NCI-H1417 (cell line): Measurements from ENCODE around the gene CLIP2.
"Not testable (repeated sequence)": the region's sequence is repeated elsewhere in the genome, so short reads cannot be mapped to it uniquely, and the experiment has no call there.

Experiments
- DNase-seq, 3 experiments: peaks; one replicate each; lab custom pipeline; 2025; lab: John Stamatoyannopoulos, UW

The CLIP2 gene

DNA sequence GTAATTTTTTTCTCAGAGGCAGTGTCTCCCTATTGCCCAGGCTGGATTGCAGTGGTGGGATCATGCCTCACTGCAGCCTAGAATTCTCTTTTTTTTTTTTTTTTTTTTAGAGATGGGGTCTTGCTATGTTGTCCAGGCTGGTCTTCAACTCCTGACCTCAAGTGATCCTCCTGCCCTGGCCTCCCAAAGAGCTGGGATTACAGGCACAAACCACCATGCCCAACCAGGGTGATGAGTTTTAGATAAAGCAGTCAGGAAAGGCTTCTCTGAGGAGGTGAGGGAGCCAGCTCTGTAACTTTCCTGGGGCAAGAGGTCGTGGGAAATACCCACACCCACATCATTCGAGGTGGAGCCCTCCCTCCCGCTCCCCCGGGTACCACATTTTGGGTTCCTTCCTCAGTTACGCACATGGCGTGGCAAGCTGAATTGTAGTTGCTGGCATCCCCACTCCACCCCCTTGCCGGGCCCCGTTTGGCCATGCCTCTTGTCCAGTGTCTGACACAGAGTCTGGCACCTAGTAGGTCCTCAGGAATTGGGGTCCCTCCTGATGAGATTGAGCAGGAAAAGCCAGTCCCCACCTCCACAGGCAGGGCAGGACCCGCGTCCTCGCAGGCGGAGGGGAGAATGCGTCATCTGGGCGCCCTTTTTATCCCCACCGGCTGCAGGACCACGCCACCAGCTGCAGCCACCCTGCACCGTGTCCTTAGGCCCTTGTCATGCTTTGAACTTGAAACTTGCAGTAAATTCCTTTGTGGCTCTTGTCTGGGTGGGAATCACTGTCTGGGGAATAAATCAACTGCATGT, 43.4 kb downstream of the CLIP2 start:
- DNase-seq, result no peak

DNA sequence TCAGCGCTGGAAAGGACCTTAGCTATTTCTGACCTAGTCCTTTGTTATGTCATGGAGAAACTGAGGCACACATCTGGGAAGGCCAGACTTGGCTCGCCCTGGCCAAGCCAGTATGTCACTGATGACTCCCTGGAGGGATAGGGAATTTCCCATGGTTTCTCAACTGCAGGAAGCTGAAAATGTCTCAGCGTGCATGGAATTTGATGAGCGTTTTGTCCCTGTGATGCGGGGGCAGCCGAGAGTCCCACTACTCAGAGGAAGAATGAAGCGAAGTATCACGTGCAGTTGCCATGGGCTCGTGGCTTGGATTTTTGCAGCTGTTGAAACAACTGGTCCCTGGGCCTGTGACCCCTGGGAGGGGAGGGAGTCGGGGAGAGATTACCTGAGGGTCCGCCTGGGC, 44.8 kb downstream of the CLIP2 start:
- DNase-seq, result no peak

DNA sequence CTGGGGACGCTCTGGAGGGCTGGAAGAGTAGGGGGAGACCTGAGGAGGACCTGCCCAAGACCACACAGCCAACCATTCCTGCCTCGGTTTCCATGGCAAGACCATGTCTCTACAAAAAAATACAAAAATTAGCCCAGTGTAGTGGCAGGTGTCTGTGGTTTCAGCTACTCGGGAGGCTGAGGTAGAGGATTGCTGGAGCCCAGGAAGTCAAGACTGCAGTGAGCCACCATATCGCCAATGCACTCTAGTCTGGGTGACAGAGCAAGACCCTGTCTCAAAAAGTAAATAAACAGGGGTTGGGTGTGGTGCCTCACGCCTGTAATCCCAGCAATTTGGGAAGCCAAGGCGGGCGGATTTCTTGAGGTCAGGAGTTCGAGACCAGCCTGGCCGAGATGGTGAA, 48.7 kb downstream of the CLIP2 start:
- no peak for DNase-seq

DNA sequence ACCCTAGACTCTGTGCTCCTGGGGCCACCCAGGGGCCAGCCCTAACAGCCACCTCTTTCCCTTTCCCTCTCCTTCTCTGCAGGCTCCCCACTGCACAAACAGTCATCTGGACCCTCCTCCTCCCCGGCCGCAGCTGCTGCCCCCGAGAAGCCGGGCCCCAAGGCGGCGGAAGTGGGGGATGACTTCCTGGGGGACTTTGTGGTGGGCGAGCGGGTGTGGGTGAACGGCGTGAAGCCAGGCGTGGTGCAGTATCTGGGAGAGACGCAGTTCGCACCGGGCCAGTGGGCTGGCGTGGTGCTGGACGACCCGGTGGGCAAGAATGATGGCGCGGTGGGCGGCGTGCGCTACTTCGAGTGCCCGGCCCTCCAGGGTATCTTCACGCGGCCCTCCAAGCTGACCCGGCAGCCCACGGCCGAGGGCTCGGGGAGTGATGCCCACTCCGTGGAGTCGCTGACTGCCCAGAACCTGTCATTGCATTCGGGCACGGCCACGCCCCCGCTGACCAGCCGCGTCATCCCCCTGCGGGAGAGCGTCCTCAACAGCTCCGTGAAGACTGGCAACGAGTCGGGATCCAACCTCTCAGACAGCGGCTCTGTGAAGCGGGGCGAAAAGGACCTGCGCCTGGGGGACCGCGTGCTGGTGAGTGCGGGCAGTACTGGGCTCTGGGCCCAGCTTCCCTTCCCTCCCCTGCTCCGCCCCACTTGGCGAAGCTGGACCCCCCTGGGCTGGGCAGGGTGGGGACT, 49.3 kb downstream of the CLIP2 start:
- DNase-seq, result no peak

DNA sequence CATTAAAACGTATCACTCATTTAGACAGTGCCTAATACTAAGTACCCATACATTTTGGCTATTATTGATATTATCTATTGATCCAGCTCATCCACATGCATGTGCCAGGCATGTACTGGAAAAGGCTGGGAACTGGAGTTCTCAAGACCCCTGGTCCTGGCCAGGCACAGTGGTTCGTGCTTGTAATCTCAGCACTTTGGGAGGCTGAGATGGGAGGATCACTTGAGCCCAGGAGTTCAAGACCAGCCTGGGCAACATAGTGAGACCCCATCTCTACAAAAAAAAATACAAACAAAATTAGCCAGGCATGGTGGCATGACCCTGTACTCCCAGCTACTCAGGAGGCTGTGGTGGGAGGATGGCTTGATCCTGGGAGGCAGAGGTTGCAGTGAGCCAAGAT, 50.4 kb downstream of the CLIP2 start:
- DNase-seq, result not testable (repeated sequence)

DNA sequence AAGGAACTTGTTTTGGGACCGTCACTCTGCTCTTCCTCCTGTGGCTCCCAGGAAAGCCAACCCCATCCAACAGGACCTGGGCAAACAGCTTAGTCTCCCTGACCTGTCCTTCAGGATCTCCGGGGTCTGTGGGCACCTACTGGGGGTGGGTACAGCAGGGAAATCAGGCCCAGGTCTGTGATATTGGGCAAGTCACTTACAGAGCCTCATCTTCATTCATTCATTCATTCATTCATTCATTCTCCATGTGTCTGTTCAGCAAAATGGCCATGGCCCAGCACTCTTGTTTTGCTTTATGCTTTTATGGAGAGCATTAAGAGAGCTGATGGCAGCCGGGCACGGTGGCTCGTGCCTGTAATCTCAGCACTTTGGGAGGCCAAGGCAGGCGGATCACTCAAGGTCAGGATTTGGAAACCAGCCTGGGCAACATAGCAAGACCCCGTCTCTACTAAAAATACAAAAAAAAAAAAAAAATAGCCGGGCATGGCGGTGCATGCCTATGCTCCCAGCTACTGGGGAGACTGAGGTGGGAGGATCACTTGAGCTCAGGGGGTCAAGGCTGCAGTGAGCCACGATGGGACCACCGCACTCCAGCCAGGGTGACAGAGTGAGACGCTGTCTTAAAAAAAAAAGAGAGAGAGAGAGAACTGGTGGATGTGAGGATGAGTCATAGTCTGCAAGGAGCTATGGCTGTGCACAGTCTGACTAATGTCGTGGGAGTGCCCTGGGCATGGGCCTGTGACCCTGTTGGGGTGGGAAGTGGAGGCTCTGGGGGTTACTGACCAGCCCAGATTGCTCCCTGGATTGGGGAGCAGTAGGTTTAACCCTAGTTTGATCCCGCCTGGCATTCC, 54.3 kb downstream of the CLIP2 start:
- no peak for DNase-seq

DNA sequence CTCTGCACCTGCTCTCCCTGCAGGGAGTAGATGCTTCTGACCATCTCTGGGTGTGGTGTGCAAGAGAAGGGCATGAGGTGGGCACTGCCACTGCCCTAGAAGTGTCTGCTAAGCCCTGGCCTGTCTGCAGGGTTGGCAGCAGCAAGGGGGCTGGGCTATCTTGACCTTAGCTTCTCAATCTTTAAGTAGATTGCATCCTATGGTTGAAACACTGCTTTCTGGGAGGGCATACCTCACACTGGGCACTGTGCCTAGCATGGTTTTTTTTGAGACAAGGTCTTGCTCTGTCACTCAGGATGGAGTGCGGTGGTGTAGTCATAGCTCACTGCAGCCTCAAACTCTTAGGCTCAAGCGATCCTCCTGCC, 54.9 kb downstream of the CLIP2 start:
- no peak for DNase-seq

DNA sequence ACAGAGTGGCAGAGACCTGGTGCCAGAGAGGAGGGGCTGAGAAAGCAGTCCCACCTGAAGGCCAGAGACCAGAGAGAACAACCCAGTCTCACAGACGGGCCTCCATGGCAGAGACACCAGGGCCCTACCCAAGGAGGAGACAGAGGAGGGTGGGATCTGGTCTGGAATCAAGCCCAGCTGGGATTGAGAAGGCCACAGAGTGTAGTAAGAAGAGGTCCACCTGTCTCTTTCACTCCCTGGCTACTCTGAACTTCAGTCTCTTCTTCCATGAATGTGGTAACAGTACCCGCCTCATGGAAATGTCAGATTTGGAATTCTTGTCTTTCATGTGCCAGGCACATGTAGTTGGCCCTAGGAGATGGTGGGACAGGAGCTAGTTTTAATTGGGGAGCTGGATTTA, 55.6 kb downstream of the CLIP2 start:
- DNase-seq, result no peak

DNA sequence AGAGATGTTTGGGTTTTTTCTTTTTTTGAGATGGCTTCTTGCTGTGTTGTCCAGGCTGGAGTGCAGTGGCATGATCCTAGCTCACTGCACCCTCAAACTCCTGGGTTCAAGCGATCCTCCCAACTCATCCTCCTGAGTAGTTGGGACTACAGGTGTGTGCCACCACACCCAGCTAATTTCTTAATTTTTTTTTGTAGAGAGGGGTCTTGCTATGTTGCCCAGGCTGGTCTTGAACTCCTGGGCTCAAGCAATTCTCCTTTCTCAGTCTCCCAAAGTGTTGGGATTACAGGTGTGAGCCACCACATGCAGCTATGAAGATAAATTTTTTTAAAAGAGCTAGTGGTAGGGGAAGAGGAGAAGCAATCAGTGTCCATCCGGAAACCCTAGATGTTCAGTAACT, 56.8 kb downstream of the CLIP2 start:
- no peak for DNase-seq

DNA sequence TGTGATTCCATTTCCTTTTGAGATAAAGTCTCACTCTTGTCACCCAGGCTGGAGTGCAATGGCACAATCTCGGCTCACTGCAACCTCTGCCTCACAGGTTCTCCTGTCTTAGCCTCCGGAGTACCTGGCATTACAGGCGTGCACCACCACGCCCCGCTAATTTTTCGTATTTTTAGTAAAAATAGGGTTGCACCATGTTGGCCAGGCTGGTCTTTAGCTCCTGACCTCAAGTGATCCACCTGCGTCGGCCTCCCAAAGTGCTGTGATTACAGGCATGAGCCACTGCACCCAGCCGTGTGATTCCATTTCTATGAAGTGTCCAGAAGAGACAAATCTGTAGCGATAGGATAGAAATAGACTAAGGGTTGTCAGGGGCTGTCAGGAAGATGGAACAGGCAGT, 60.4 kb downstream of the CLIP2 start:
- no peak for DNase-seq

DNA sequence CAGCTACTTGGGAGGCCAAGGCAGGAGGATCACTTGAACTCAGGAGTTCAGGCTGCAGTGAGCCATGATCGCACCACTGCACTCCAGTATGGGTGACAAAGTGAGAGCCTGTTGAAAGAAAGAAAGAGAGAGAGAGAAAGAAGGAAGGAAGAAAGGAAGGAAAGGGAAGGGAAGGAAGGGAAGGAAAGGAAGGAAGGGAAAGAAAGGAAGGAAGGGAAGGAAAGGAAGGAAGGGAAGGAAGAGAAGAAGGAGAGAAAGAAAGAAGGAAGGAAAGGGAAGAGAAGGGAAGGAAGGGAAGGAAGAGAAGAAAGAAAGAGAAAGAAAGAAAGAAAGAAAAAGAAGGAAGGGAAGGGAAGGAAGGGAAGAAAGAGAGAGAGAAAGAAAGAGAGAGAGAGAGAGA, 61.5 kb downstream of the CLIP2 start:
- DNase-seq, result no peak

DNA sequence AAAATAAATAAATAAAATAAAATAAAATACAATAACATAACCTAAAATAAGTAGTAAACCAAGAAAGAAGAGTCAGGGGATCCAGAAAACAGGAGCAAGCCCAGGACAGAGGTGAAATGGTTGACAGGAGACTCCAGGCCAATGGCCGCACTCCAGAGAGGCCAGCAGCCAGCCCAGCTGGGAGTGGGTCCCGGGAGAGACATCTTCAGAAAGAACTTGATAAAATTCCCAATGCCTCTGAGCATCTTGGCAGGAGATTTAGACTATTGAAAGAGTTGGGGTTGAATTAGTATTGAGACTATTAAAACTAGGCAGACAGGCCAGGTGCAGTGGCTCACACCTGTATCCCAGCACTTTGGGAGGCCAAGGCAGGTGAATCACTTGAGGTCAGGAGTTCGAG, 62.6 kb downstream of the CLIP2 start:
- DNase-seq, result no peak

DNA sequence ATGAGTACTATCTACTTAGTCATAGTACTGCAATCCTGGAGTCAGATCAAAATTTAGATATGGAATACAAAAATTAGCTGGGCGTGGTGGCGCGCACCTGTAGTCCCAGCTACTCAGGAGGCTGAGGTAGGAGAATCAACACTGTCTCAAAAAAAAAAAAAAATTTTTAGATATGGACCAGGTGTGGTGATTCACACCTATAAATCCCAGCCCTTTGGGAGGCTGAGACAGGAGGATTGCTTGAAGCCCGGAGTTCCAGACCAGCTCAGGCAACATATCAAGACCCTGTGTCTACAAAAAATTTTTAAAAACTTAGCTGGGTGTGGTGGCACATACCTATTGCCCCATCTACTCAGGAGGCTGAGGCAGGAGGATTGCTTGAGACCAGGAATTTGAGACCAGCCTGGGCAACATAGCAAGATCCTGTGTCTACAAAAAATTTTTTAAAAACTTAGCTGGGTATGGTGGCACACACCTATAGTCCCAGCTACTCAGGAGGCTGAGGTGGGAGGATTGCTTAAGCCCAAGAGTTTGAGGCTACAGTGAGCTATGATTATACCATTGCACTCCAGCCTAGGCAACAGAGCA, 63.4 kb downstream of the CLIP2 start:
- DNase-seq, result not testable (repeated sequence)

DNA sequence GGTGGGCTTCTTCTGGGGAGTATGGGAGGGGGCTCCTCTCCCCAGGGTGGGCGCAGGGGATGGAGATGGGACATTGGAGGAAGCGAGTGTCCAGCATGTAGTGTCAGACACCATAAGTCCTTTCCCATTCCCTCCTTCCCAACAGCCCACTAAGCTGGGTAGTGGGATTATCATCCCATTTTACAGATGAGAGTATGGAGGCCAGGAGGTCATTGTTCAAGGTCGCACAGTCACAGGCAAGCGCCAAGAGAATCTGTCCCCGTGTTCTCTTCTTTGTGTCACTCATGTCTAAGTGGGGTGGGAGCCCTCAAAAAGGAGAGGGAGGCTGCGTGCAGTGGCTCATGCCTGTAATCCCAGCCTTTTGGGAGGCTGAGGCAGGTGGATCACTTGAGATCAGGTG, 64.8 kb downstream of the CLIP2 start:
- no peak for DNase-seq

DNA sequence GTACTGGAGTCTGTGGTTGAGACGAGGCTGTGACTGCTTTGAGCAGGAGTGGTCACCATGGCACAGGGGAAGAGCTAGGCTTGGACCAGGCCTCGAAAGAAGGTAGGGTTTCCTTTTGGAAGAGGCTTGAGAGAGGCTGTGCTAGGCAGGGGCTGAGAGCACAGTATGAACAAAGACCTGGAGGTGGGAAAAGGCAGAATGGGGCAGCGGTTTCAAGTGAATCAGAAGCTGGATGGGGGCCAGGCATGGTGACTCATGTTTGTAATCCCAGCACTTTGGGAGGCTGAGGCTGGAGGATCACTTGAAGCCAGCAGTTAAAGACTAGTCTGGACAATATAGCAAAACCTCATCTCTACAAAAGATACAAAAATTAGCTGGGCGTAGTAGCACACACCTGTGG, 65.9 kb downstream of the CLIP2 start:
- no peak for DNase-seq

DNA sequence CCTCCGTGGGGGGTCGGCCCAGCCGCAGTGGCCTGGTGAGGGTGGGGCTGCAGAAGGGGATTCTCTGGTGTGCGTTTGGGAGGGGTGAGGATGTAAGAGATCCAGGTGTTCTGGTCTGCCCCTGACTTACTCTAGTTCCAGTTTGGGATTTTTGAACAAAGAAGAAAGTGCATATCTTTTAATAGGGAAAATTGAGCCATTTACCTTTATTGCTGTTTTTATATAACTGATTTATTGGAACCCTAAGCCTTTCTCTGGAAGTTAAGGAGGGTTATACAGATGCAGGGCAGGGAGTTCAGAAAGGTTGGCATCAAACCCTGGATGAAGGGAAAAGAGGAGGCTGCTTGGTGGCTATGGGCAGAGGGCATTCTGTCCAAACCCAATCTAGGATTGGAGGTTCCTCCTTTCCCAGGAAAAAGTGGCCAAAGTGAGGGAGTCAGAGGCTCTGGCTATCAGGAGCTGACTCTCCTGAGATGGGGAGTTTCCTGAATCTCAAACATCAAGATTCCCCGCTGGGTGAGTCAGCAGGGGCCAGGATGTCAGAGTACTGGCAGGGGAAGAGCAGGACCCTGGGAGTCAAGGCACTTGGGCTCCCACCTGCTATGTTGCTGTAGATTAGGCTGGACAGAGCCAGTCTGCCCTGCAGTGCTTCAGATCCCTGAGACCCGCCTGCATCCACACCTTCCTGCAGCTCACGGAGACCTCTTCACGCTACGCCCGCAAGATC, 67.5 kb downstream of the CLIP2 start:
- DNase-seq, result no peak

DNA sequence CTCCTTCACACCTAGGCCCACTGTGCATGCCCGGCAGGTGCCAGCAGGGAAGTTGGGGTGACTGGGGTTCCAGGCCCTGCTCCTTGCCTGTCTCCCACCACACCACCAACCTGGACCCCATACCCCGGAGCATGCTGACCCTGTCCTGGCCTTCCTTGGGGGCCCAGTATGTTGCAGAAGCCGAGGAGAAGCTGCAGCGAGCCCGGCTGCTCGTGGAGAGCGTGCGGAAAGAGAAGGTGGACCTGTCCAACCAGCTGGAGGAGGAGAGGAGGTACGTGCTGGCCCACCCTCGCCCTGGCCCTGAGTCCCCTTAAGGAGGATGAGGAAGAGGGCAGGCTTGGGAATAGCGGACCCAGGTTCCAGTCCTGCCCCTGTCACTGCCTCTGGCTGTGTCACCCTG, 70.8 kb downstream of the CLIP2 start:
- no peak for DNase-seq

DNA sequence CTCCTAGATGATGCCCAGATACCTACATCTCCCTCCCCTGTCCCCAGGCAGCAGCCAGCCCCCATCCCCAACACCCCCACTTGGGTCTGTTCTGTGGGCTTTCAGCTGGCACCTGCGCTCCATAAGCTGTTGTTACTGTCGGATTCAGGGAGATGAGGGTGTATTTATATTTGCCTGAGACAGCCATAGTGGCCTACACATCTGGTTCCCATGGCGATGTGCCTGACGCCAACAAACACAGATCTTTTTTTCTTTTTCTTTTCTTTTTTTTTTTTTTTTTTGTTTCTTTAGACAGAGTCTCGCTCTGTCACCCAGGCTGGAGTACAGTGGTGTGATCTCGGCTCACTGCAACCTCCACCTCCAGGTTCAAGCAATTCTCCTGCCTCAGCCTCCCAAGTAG, 73.1 kb downstream of the CLIP2 start:
- no peak for DNase-seq

DNA sequence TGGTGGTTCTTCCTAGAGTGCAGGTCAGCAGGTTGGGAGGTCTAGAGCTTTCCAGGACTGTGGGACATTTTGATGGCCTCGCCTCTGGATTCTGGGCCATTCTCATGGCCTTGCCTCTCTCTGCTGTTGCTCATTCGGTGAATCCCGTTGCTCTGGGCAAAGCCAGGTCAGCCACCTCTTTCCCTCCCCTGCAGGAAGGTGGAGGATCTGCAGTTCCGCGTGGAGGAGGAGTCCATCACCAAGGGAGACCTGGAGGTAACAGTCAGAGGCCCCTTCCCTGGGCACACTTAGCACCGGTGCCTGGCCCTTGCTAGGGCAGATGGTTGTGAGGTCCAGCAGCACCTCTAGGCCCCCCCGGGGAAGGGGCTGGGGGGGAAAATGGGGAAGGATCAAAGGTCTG, 74.9 kb downstream of the CLIP2 start:
- DNase-seq, result no peak

DNA sequence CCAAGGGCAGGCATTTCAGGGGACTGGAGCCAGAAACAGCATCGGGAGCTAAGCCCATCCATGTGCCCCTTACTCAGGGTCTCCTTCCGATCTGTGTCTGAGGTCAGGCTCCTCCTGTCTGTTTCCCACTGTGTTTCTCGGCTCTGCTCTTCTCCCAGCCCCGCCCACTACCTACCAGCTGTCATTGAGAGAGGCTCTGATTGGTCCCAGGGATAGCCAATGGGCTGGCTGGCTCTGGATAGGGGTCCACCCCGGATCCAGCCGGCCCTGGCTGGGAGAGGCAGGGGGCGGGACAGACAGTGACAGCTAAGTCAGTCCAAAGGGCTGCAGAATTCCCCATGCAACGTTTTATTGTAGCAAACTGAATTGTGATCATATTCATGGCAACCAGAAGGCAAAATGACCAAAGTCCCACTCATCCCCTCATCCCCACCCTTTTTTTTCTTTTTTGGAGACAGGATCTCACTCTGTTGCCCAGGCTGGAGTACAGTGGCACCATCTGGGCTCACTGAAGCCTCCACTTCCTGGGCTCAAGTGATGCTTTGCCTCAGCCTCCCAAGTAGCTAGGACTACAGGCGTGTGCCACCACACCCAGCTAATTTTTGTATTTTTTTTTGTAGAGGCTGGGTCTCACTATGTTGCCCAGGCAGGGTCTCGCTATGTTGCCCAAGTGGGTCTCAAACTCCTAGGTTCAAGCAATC, 76.3 kb downstream of the CLIP2 start:
- DNase-seq, result peak in 1 of 3 experiments; percentile 6
